Neural cell (in vitro differentiated cells): Measurements from ENCODE around the gene IQSEC1.

Experiments used
- EP300 ChIP-seq: fragments of 450-650 bp; conservative IDR thresholded peaks from 2 replicates; pipeline ENCODE4 v1.6.1; 2014; ENCODE audit warnings: antibody characterized with exemption, mild to moderate bottlenecking, moderate library complexity; ENCODE audit not compliant: poor library complexity, severe bottlenecking
- EZH2 ChIP-seq: fragments of 200-600, 300-800 bp; shearing (Covaris generic), sonication (generic); IDR thresholded peaks from 2 replicates; pipeline ENCODE4 v1.6.1; 2014; ENCODE audit warnings: antibody characterized with exemption, low read length, borderline replicate concordance, mild to moderate bottlenecking; ENCODE audit not compliant: insufficient read depth, poor library complexity, severe bottlenecking
- MXI1 ChIP-seq: fragments of 450-650 bp; conservative IDR thresholded peaks from 2 replicates; pipeline ENCODE4 v1.6.1; 2014; ENCODE audit warnings: antibody characterized with exemption, mild to moderate bottlenecking; ENCODE audit not compliant: poor library complexity, severe bottlenecking
- POLR2AphosphoS5 ChIP-seq: IDR thresholded peaks from 2 replicates; pipeline ENCODE4 v1.6.1; 2012
- RAD21 ChIP-seq: fragments of 450-650 bp; conservative IDR thresholded peaks from 2 replicates; pipeline ENCODE4 v1.6.1; 2014; ENCODE audit warnings: antibody characterized with exemption, mild to moderate bottlenecking, moderate library complexity
- REST ChIP-seq: IDR thresholded peaks from 2 replicates; pipeline ENCODE4 v1.6.1; 2012; ENCODE audit warnings: borderline replicate concordance
- SMC3 ChIP-seq: fragments of 450-650 bp; conservative IDR thresholded peaks from 2 replicates; pipeline ENCODE4 v1.6.1; 2014; ENCODE audit warnings: antibody characterized with exemption, mild to moderate bottlenecking, moderate library complexity; ENCODE audit not compliant: poor library complexity
- TAF1 ChIP-seq: IDR thresholded peaks from 2 replicates; pipeline ENCODE4 v1.6.1; 2012; ENCODE audit warnings: low read depth
- TF ChIP-seq, protein P1 (sequence below): fragments of 450-650 bp; IDR thresholded peaks from 2 replicates; pipeline ENCODE4 v1.5.1; 2014; ENCODE audit warnings: antibody characterized with exemption, mild to moderate bottlenecking, moderate library complexity; ENCODE audit not compliant: poor library complexity, severe bottlenecking

DNA sequence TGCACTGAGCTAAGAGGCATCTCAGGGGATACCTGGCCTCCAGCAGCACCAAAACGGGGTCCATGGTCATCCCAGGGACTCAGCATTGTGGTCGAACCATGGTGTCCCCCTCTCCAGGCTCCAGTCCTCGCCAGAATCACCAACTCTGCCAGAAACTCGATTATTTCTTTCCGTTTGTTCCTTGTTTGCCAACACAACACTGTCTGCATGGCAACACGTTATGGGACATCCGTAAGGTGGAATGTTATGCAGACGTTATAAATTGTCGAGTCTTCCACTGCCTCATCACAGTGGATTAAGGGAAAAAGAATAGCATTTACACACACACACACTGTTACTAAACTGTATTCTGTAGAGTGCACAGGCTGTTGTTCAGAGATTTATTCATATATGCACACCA lies 179.4 kb downstream of the IQSEC1 start:
- TF ChIP-seq, protein P1, sequence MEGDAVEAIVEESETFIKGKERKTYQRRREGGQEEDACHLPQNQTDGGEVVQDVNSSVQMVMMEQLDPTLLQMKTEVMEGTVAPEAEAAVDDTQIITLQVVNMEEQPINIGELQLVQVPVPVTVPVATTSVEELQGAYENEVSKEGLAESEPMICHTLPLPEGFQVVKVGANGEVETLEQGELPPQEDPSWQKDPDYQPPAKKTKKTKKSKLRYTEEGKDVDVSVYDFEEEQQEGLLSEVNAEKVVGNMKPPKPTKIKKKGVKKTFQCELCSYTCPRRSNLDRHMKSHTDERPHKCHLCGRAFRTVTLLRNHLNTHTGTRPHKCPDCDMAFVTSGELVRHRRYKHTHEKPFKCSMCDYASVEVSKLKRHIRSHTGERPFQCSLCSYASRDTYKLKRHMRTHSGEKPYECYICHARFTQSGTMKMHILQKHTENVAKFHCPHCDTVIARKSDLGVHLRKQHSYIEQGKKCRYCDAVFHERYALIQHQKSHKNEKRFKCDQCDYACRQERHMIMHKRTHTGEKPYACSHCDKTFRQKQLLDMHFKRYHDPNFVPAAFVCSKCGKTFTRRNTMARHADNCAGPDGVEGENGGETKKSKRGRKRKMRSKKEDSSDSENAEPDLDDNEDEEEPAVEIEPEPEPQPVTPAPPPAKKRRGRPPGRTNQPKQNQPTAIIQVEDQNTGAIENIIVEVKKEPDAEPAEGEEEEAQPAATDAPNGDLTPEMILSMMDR = no peak
- TF ChIP-seq EZH2 = no peak
- TF ChIP-seq TAF1 = no peak
- TF ChIP-seq POLR2AphosphoS5 = no peak
- TF ChIP-seq RAD21 = no peak
- TF ChIP-seq EP300 = no peak
- no peak for TF ChIP-seq MXI1
- TF ChIP-seq REST = no peak
- TF ChIP-seq SMC3 = no peak
